GM03348 (cell line): Measurements from ENCODE around the gene ELMOD1.

Experiments
- DNase-seq: peaks from one replicate; pipeline ENCODE4 v3.0.0; 2012; ENCODE audit warnings: low spot score

Gene ELMOD1

DNA sequence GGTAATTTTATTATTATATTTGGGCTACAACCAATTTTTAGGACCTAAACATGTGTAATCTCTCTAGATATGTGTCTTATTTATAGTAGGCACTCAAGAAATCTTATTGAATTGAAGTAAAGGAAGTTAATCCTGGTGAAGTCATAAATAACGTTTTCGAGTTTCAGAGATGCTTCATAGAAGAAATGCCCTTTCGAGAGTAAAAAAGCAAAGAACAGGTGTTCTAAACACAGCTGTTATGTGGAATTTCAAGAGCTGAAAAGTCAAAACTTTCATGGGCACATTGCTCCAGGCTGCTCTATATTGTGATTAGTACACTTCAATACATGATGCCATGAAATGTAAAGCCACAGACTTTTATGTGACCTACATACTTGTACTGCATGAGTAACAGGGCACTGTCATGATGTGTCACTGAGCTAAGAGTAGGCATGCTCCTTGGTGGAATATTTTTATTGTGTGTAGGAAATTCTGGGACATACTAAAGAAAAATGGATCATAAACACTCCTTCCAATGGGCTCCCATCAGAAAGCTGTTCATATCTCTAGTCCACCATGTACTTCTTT lies 7.2 kb upstream of the ELMOD1 start:
- DNase-seq = no peak

DNA sequence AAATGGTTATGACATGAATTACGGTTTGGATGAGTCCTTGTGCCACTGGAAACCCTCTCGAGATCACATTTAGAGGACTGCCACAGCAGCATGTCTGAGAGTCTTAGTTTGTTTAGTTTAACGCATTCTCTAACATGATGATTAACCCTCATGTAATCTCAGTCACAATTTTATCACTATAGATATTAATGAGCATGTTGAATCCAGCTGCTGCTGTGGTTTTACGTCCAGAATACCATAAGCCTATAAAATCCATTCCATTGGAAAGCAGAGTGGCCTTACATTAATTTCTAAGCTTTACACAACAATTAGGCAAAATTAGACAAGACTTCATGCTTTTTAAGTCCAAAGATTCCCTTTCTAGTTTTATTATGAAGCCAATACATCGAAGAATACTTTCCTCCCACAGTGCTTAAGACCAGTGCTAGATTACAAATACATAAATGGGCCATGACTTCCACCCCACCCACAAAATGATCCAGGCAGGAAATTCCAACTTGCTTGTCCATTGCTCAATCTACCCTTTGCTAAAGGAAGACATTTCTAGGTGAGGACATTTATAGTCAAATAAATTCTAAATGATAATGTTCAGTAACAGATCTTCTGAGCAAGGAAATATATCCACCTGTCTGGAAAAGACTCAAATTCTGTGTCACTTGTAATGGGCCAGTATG lies 3.5 kb upstream of the ELMOD1 start:
- peak; percentile 19 for DNase-seq

DNA sequence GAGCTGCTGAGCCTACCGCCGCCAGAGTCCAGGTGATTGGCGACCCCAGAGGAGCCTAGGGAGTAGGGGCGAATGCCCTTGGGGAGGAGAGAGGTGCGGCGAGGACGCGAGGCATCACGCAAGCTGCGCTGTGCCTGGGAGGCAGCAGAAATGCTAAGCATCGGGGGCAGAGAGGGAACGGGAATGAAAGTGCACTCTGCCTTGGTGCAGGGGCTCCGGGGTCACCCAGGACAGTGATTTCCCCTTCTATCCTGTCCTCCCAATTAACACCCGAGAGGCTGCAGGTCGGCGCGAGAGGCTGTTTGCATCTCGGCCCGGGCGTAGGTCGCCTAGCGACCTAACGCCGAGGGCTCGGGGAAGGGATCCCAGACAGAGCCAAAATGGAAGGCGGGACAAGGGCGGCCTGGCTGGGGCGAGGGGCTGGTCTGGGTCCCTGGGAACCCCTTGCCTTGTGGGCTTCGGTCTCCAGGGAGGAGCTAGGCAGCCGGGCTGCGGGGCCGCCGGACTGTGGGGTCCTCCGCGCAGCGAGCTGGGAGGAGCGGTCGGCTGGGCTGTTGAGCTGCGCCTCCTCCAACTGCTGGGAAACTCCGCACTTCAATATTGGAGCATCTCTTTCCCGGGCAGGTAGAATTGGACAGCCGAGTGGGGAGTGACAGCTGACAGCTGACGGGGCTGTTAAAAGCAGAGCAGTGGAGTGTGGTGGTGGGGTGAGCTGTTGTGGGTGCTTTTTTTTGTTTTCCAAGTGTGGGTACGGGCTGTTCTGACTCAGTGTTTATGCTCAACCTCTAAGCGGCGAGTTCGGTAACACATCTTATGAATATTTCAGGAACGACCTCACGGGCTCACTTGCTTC lies 657 bp downstream of the ELMOD1 start:
- peak; percentile 33 for DNase-seq

DNA sequence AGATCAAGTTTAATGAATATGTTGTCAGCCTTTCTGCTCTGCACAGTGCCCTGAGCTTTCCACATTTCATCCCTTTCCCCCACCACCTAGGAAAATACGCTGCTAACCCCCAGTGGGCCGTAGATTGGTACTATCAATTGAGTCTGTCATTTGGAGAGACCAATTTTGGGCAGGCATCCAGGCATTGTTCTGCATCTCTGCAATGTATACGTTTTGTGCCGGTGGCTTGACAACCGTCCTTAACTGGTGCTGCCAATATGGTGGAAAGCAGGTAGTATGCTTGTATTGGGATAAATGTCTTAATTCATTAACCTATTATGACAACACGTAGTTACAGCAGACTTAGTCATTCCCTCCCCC lies 1.3 kb downstream of the ELMOD1 start:
- no peak for DNase-seq

DNA sequence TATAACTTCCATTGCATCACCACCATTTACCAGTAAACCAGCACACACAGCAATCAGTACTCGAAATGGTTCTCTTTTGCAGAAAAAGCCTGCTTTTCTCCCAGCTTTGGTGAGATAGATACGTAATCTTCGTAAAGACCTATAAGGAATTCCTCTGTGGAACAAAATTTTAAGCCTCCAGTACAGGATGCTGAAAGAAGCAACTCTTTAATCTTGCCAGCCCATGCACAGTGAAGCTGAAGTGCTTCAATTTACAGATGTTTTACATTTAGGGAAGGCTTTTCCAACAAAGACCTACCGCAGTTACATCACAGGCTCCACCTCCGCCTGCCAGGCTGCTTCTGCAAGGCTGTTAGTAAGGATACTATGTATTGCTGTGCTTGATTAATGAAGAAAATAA lies 1.9 kb downstream of the ELMOD1 start:
- no peak for DNase-seq

DNA sequence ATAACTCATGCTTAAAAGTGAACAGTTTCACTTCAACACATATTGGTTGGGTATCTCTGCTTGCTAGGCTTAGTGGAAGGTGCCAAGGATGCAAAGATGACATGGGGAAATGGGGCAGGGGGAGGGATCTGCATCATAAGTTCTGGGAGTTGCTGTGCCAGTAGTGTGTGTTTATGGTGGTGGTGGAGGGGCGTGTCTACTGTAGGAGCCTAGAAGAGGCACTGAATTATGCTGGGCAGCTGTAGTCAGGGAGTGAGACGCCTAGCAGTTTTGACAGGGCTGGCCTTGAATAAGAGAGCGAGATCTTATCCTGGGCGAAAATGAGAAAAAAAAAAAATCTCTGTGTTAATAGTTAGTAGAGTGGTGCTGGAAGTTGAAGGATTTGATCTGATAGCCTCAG lies 3.0 kb downstream of the ELMOD1 start:
- DNase-seq = no peak

DNA sequence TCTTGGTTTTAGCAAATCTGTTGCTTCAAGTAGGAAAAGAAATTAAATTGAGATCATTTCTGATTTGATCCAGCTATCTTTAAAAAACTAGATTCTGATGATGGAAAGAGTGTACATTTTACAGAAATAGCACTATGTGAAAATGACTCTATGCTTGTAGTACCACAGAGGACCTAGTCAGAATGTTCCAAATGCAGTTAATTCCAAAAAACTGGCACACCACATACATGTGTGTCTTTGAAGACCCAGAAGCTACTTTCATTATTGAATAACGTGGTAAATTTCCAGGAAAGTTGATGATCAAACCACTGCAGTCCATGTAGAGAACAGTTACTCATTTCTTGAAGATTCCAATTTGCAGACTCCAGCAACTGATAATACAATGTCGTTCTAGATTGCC lies 3.8 kb downstream of the ELMOD1 start:
- no peak for DNase-seq

DNA sequence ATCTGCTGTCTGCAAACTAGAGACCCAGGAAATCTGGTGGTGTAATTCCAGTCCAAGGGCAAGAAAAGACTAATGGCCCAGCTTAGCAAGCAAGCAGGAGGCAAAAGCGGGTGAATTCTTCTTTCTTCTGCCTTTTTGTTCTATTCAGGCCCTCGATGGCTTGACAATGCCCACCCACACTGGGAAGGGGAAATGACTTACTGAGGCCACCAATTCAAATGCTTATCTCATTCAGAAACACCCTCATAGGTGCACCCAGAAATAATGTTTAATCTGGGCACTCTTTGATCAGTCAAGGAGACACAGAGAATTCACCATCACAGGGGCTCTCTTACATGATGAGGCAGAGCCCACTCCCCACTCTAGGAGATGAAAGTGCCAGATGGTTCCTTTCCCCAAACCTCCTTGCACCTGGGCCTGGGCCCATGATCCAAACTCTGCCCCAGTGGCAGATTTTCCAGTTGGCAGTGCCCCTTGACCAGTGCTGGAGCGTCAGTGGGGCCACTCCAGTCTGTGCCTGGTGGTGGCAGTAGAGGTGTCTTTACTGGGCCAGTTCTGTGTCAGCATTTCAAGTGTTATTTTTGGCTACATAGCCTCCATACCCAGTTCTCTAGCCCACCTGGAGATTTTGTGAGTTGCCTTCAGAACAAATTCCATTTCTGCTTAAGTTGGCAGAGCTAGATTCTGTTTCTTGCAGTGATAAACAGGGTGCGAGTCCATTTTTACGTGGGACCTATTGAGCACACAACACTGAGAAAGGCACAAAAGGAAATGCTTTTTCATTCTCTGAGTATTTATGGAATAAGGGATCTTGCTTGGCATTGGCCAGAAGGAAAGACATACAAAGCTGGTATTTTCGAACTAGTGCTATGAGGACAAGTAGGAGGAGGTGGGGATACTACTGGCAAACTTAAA lies 7.5 kb downstream of the ELMOD1 start:
- peak; percentile 32 for DNase-seq

DNA sequence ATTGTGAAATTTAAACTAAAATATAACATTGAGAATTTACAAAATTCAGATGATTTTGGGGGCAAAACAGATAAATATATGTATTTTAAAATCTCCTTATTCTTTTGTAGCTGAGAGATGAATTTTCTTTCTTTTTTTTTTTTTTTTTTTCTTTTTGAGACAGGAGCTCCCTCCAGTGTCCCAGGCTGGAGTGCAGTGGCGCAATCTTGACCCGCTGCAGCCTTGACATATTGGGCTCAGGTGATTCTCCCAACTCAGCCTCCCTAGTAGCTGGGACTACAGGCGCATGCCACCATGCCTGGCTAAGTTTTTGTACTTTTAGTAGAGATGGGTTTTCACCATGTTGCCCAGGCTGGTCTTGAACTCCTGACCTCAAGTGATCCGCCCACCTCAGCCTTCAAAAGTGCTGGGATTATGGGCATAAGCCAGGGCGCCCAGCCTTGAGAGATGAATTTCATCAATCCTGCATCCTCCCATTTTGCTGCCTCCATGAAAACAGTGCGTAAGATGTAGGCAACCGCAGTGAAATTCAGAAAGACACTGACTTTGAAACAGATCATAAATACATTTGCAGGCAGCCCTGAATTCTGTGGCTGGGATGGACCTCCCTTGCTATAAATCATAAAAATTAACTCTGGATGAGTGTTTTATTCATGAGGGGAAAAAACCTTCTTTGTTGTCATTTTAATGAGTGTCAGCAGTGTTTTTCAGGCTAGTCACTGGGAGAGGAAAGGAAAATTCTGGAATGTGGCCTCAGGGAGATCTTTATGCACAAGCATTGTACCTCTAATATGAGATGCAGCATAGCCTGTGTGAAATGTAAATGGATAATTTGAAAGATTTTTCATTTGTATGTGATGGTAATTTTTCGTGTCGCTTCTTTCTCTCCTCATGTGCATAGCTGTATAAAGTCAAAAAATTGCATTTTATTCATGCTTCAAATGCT lies 14.4 kb downstream of the ELMOD1 start:
- DNase-seq = no peak

DNA sequence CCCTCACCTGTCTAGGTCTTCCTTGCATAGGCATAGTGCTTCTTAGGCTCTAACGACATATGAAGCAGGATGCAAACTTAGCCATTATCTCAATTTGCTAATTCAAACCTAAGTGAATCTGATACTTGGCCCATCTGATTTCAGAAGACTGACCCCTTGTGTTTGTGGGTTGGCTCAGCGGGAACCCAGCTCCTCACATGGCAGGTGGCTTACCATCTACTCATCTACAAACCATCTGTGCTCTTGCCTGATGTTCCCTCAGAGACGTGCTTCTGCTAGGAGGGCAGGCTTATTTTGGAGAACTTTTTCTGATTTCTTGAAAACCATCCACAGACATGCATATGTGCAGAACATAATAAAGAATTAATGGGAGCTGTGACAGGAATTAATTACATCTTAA lies 15.2 kb downstream of the ELMOD1 start:
- DNase-seq = no peak

DNA sequence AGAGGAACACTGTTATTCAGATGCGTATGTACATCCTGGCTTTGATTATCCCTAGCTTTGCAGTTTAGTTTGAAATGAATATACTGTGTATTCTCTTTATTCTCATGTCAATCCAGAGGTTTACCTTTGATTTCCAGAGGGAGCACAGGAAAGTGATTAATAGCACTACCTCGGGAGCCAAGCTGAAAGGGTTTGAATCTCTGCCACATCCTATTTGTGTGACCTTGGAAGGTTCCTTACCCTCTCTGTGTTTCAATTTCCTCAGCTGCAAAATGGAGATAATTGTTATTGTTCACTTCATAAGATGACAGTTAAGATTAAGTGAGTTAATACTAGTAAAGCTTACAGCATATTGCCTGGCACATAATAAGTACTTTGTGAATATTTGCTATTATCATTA lies 17.9 kb downstream of the ELMOD1 start:
- no peak for DNase-seq

DNA sequence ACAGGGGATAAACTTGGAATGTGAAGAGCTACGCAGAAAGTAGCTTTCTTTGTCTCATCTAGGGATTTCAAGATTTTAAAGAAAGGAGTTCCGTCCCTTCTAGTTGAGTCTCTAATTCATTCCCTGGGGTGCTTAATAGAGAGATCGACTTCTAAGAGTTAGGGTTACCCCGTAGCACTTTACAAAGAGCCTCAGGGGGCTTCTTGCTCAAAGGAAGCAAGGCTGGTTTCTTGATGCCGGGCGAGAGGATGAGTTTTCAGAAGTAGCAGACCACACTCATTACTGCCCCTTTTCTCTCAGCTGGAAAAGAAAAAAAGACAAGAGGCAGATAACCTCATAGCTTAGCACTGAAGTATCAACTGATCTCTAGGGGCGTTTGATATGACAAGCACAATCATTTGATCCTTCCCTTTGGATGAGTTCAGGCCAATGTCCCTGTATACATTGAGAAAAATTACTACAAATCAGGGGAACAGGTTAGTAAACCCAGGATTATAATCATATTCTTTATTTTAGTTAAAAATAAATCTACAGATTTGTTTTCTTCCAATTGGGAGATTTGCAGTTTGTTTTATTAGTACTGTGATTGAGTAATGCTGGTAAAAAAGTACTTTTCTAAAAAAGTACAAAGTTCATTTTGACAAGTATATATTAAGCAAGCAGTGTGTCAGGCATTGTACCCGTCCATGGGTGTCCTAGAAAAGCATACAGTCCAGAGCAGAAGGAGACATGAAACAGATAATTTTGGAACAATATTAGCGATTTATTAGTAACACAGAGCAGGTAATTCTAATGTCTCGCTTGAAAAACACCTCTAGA lies 18.7 kb downstream of the ELMOD1 start:
- no peak for DNase-seq

DNA sequence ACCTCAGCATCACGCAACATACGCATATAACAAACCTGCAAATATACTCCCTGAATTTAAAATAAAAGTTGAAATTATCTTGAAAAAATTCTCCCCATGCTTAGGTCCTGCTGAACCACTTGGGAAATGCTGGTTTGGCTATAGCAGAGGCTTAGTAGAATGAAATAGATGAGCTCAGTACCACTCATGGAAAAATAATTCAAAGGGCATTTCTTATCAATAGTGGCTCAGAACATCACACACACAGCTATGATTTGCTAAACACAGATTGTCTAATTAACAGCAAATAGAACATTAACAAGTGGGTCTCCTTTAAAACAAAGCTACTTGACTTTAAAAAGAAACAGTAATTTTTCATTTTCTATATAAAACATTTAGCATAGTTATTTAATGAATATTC lies 21.5 kb downstream of the ELMOD1 start:
- no peak for DNase-seq

DNA sequence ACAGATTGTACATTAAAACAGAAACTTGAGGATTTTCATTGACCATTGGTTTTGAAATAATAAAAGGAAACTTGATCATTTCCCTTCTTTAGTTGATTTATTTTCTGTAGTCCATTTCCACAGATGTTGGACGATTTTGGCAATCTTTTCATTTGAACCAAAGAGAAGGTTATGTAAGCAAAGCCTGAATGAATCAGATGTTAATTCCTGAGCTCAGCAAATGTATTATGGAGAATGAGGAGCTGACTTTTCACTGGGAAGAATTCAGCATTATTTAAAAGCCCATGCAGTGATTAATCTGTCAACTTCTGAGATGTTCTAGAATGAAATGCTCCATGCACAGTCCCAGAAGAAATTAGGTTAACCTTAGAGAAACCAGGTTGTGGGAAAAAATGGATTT lies 29.0 kb downstream of the ELMOD1 start:
- no peak for DNase-seq

DNA sequence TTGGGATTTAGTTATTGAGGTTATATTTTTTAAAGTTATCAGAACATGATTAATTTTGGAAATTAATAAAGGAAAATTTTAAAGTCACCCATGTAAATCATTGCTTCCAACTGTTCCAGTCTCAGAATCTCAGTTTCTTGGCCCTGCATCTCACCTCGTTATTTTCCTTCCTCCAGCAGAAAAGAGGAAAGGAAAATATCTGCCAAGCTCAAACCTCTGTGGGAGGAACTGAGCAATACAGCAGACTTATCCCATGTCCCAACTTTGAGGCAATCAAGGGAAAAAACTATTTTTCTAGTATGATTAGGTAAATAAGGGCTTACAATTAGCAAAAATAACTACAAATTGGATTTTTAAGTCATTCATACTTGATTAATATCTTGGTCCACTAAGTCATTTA lies 30.1 kb downstream of the ELMOD1 start:
- DNase-seq = no peak

DNA sequence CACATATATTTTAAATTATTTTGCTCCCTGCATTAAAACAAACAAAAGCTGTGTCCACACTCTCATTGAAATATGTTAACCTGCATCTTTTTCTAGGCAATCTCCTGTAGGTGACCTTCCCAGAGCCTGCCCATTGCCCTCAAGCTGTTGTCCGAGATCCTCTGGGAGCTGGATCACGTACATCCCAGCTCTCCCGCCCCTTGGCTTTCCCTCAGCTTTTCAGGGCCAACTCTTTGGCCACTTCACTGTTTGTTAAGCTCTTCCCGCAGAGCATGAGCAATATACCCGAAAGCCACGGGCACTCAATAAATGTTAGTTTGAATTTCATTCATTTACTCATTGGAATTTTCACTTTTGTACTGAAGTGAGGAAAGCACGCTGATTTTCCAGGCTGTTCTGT lies 32.2 kb downstream of the ELMOD1 start:
- DNase-seq = no peak

DNA sequence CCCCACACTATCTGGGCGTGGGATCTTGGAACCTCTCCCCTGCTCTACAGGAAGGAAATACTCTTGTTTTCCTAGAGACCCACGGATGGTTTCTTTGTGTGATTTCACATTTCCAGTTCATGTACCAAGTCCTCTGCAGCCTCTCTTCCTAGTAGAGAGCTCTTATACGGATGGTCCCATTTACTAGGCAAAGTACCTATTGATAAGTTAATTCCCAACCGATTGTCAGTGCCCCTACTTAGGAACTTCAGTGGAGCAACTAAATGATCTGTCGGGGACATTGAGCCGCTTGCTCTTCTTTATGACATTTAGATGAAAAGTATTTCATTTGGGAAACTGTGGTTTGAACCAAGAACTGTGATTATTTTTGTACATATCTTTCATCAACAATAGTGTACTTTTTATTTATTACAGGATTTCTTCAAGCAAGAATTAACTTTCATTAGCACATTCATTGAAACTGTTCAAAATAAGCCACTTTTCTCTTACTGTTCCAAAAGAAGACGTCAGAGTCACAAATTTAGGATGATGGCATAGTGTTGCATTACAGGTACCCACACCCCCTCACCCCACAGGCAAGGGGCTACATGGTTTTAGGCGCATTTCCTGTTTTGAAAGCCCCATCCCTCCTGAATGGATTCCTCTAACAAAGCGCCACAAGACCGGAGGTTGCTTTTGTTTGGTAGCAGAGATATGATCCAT lies 34.2 kb downstream of the ELMOD1 start:
- no peak for DNase-seq

DNA sequence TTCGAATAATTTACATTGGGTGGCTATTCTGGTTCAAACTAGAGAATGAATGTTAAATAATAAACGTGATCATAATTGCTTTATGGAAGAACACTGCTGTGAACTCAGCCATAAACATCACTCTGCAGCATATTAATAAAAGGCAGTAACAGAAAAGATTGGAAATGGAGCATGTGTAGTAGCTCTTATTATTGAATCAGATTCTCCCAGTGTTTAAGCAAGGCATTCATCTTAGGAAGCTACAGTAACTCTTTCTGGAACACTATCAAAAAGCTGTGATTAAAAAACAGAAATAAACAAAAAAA lies 34.7 kb downstream of the ELMOD1 start:
- DNase-seq = no peak

DNA sequence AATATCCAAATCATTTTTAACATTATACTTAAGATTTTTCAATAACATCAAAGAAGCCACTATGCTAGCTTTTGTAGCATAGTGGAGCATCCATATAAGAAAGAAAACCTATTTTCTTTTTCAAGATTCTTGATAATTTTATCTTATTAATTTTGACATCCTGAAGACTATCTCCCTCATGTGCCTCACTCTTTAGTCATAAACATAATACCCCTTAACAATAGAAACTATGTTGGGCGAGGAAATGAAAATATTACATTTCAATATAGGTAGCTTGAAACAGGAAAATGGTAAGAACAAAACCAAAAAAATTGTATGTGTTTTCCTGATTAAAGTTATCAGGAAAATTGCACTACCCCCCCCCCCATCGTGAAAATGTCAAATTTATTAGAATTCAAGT lies 40.1 kb downstream of the ELMOD1 start:
- DNase-seq = no peak

DNA sequence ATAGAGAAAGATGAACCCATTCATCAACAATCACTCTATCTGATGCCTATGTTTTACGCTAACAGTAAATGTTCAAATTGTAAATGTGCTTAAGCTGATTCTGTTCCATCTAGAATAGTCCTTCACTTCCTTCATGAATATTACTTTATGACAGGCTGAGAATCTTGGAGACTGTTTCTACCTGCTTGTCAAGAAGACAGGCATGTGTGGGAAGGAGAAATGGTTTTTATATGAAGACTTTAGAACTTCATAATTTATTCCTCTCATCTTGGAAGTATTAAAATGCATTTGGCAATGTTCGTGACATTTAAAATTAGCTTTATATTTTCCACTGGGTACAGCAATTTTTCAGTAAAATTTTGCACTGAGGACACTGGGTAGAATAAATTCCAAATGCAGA lies 41.0 kb downstream of the ELMOD1 start:
- no peak for DNase-seq
